Osteocyte (in vitro differentiated cells): Measurements from ENCODE around the gene SLC16A12. TPM values are rescaled to one million over a fixed set of nuclear protein-coding genes. Genes with fewer than 3 reads are reported as not detected.

Experiments used
- DNase-seq: peaks from one replicate; pipeline ENCODE4 v3.0.0; 2021; ENCODE audit warnings: mixed read lengths; ENCODE audit not compliant: unreplicated experiment; ENCODE audit errors: extremely low spot score
- H3K27ac Mint-ChIP-seq: one replicate; pipeline ENCODE4 v1.8.0; 2021; ENCODE audit warnings: mild to moderate bottlenecking, mixed read lengths; ENCODE audit not compliant: unreplicated experiment
- H3K27me3 Mint-ChIP-seq: one replicate; pipeline ENCODE4 v1.8.0; 2021; ENCODE audit warnings: mixed read lengths; ENCODE audit not compliant: unreplicated experiment
- H3K36me3 Mint-ChIP-seq: one replicate; pipeline ENCODE4 v1.8.0; 2021; ENCODE audit warnings: mixed read lengths; ENCODE audit not compliant: unreplicated experiment
- H3K4me1 Mint-ChIP-seq: one replicate; pipeline ENCODE4 v1.8.0; 2021; ENCODE audit warnings: mixed read lengths; ENCODE audit not compliant: unreplicated experiment
- H3K4me3 Mint-ChIP-seq: one replicate; pipeline ENCODE4 v1.8.0; 2021; ENCODE audit warnings: mild to moderate bottlenecking, moderate library complexity, mixed read lengths; ENCODE audit not compliant: unreplicated experiment
- H3K9me3 Mint-ChIP-seq: one replicate; pipeline ENCODE4 v1.8.0; 2021; ENCODE audit warnings: mixed read lengths; ENCODE audit not compliant: unreplicated experiment
- CTCF ChIP-seq: fragments of 200-600 bp; sonication (generic); IDR thresholded peaks from 2 replicates; pipeline ENCODE4 v1.5.0; 2021; ENCODE audit warnings: antibody characterized with exemption, mild to moderate bottlenecking, moderate library complexity
- total RNA-seq: library from RNA; stranded (reverse); gene quantifications from 2 replicates; pipeline ENCODE4 v1.2.1, GENCODE V29; 2021

SLC16A12 gene
- total RNA-seq, 1 donor from 2014 or later: 8.4 TPM

GRCh38 chr10:89440226-89441009 is 95.0 kb downstream of the SLC16A12 start:
- no peak for TF ChIP-seq CTCF
- Mint-ChIP-seq H3K27ac (no peak overlapping the region), H3K9me3 (no peaks in the 10 kb centered on the region)

GRCh38 chr10:89438525-89438924 is 96.9 kb downstream of the SLC16A12 start:
- Mint-ChIP-seq H3K4me1 (no peaks in the 10 kb centered on the region), H3K4me3 (no peak overlapping the region), H3K27ac (no peak overlapping the region), H3K36me3 (peaks cover 8% of the 10 kb centered on the region), H3K27me3 (no peaks in the 10 kb centered on the region), H3K9me3 (no peaks in the 10 kb centered on the region)
- no peak for TF ChIP-seq CTCF
- DNase-seq: no peak

More at GRCh38 chr10:89440226-89441009, 95.0 kb downstream of the SLC16A12 start:
- Mint-ChIP-seq H3K4me1 (no peaks in the 10 kb centered on the region), H3K4me3 (no peak overlapping the region), H3K36me3 (peaks cover 8% of the 10 kb centered on the region), H3K27me3 (no peaks in the 10 kb centered on the region)
- no peak for DNase-seq

- DNase-seq: no peak
- peak overlapping the region; percentile 60 for H3K27ac Mint-ChIP-seq
- peaks cover 5% of the 10 kb centered on the region for H3K36me3 Mint-ChIP-seq
- peaks cover 27% of the 10 kb centered on the region for H3K4me1 Mint-ChIP-seq
- no peaks in the 10 kb centered on the region for H3K27me3 Mint-ChIP-seq
- TF ChIP-seq CTCF: no peak
- no peaks in the 10 kb centered on the region for H3K9me3 Mint-ChIP-seq
- H3K4me3 Mint-ChIP-seq: no peak overlapping the region
Measured at GRCh38 chr10:89431977-89432376, 103.4 kb downstream of the SLC16A12 start.

GRCh38 chr10:89428877-89429276 is 106.5 kb downstream of the SLC16A12 start:
- Mint-ChIP-seq H3K9me3 (no peaks in the 10 kb centered on the region), H3K27me3 (no peaks in the 10 kb centered on the region), H3K4me3 (no peak overlapping the region), H3K27ac (no peak overlapping the region), H3K4me1 (peaks cover 34% of the 10 kb centered on the region), H3K36me3 (peaks cover 1% of the 10 kb centered on the region)
- no peak for DNase-seq
- no peak for TF ChIP-seq CTCF

- Mint-ChIP-seq H3K4me1 (peaks cover 34% of the 10 kb centered on the region), H3K27ac (peak overlapping the region; percentile 24), H3K9me3 (no peaks in the 10 kb centered on the region), H3K4me3 (no peak overlapping the region), H3K27me3 (no peaks in the 10 kb centered on the region), H3K36me3 (peaks cover 1% of the 10 kb centered on the region)
- TF ChIP-seq CTCF: no peak
- no peak for DNase-seq
Measured at GRCh38 chr10:89427629-89428028, 107.8 kb downstream of the SLC16A12 start.
